Adrenal gland (tissue), 5 donors: ENCODE measurements around the gene DLAT.

ENCODE experiments used
- POLR2A ChIP-seq, 2 donors: fragments of 450-650 bp; IDR thresholded peaks; one replicate each; pipeline ENCODE4 v1.6.1; 2017; ENCODE audit warnings: antibody characterized with exemption in 2 of 2, mild to moderate bottlenecking in 2 of 2, moderate library complexity in 1 of 2
- TF ChIP-seq, protein P1 (sequence below), 6 experiments: fragments of 450-650 bp in 4 of 6; fragments of 200-600 bp in 2 of 6; sonication (generic) in 1 of 6; IDR thresholded peaks; 1 replicate in 5 of 6; 2 replicates in 1 of 6; pipeline versions ENCODE4 v1.5.1 to v1.8.0; 2016 to 2021; ENCODE audit warnings: antibody characterized with exemption in 6 of 6, mild to moderate bottlenecking in 2 of 6, moderate library complexity in 1 of 6
- donor health status: DM: no; HTN: no; CAD: no.

DNA sequence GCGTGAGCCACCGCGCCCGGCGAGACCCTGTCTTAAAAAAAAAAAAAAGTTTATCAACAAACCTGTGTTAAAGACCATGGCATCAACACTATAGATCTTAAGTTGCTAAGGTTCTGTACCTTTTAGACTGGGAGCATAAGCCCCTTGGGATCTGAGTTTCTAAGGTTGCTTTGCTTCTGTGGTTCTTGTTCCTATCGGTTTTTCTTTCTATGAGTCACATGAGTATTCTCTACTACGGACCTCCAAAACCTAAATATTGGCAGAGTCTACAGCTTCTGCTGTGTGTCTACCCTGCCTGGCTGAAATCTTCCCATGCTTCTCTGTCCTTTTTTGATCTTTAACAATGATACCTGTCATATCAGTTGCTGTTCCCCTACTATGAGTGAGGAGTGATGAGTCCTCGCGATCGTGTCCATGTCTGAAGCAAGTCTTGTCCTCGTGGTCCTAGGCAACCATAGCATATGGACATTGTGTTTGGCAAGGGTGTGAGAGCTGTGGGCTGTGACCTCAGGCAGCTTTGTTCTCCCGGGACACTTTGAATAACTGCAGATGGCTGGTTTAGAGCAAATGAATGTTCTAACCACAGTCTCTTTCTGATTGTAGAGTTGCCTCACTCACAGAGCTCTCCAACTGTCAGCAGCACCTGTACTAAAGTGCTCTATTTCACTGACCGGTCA is 9.0 kb upstream of the DLAT start:
- TF ChIP-seq, protein P1, sequence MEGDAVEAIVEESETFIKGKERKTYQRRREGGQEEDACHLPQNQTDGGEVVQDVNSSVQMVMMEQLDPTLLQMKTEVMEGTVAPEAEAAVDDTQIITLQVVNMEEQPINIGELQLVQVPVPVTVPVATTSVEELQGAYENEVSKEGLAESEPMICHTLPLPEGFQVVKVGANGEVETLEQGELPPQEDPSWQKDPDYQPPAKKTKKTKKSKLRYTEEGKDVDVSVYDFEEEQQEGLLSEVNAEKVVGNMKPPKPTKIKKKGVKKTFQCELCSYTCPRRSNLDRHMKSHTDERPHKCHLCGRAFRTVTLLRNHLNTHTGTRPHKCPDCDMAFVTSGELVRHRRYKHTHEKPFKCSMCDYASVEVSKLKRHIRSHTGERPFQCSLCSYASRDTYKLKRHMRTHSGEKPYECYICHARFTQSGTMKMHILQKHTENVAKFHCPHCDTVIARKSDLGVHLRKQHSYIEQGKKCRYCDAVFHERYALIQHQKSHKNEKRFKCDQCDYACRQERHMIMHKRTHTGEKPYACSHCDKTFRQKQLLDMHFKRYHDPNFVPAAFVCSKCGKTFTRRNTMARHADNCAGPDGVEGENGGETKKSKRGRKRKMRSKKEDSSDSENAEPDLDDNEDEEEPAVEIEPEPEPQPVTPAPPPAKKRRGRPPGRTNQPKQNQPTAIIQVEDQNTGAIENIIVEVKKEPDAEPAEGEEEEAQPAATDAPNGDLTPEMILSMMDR (IDR thresholded peaks at IDR 0.05): no peak
- TF ChIP-seq POLR2A (IDR thresholded peaks at IDR 0.05): no peak
